Measurements from ENCODE around the gene USP11.

DNA sequence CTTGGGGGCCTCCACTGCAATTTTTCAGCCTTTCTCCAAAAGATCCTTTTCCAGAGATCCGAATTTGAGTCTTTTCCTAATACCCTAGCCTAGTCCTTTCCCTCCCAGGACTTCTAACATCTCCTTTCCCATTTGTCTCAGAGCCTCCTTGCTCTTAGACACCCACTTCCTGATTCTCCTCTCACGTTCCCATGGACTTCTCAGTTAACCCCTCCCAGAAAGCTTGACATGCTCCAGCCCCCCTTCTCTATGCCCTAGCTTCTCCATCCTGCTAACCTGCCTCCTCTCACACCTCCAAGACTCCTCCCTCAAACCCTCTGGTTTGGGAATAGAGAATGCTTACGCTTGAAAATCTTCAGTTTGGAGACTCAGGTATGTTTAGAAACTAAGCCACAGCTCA, 36.7 kb upstream of the USP11 start:
- TF ChIP-seq, protein P1, sequence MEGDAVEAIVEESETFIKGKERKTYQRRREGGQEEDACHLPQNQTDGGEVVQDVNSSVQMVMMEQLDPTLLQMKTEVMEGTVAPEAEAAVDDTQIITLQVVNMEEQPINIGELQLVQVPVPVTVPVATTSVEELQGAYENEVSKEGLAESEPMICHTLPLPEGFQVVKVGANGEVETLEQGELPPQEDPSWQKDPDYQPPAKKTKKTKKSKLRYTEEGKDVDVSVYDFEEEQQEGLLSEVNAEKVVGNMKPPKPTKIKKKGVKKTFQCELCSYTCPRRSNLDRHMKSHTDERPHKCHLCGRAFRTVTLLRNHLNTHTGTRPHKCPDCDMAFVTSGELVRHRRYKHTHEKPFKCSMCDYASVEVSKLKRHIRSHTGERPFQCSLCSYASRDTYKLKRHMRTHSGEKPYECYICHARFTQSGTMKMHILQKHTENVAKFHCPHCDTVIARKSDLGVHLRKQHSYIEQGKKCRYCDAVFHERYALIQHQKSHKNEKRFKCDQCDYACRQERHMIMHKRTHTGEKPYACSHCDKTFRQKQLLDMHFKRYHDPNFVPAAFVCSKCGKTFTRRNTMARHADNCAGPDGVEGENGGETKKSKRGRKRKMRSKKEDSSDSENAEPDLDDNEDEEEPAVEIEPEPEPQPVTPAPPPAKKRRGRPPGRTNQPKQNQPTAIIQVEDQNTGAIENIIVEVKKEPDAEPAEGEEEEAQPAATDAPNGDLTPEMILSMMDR (IDR thresholded peaks at IDR 0.05), result no peak
- no peak for TF ChIP-seq POLR2A (IDR thresholded peaks at IDR 0.05)
